Measurements from ENCODE around the gene GM2A. TPM values are rescaled to one million over a fixed set of nuclear protein-coding genes. Genes with fewer than 3 reads are reported as not detected.

Gene GM2A
- total and polyA plus RNA-seq, 9 of the 15 experiments (the other 6 are each of a cell fraction or from before 2014, with no cell fraction given) = 5.8 to 36.0 (median 10.0) TPM

DNA sequence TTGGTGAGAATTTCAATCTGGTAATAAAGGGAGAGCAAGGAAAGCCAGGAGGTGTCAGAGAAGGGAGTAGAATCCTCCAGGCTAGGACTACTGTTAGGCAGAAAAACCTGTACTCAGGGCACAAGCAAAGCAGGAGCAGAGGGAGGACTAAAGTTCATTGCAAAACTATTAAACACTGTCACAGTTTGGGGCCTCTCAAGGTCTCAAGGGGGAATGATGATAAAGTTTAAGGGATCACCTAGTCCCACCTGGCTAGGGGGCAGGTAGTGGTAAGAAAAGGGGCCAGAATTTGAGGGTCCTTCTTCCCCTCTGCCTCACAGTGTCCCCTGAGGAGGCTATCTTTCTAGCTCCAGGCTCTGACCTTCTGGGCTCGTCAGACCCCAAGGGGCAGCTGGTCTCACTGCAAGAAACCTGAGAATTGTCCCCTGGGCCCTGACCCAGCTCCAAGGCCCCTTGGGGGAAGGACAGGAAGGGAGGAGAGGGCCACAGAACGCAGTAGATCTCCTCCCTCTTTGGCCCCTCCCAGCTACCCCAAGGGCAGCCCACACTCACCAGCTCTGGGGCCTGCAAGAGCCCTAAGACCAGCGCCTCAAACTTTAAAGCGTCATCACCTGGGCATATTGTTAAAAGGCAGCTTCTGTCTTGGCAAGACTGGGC lies 30.1 kb upstream of the GM2A start:
- ChIA-PET POLR2A (interaction anchor here (0.5 to 1.7 kb wide), 4 partner anchors 9 to 100 kb away, joined by 3 to 14 read pairs (median 3); no protein-coding TSS in a partner anchor), CTCF (ENCODE audit: low intra/inter-chr PET ratio) (no interaction called here)
- Histone ChIP-seq H3K27ac (ENCODE audit: extremely low read depth, low read depth, low read length) (peak overlapping the region; percentile 12; the same call in 1 of the 3 replicates), H3K4me1 (replicated peaks in 1 of 2; ENCODE audit: control insufficient read depth in 2 of 2, insufficient read depth in 2 of 2, low read length in 2 of 2) (peaks cover 19 to 24% of the 10 kb centered on the region in 2 experiments; a peak in 4 of 5 replicates), H3K9me3 (replicated peaks; ENCODE audit: control insufficient read depth, insufficient read depth, low read depth, low read length) (no peaks in the 10 kb centered on the region), H3K4me2 (ENCODE audit: insufficient read depth, low read length) (peak overlapping the region; percentile 81), H3K4me3 (peak overlapping the region; percentile 87), H3K9ac (ENCODE audit: insufficient read depth in 1 of 2, low read depth in 2 of 2, low read length in 2 of 2) (peak overlapping the region; percentile 65 to 92; a peak in 2 of 4 replicates), H3K27me3 (ENCODE audit: control insufficient read depth in 2 of 2, insufficient read depth in 2 of 2, low read length in 2 of 2) (no peaks in the 10 kb centered on the region), H3K79me2 (ENCODE audit: control insufficient read depth, insufficient read depth, low read length) (no peaks in the 10 kb centered on the region; the same call in 2 of the 3 replicates), H2AFZ (ENCODE audit: low read depth, low read length) (peak overlapping the region; percentile 86), H3K9me1 (ENCODE audit: control insufficient read depth, insufficient read depth, low read length) (no peaks in the 10 kb centered on the region), H4K20me1 (replicated peaks; ENCODE audit: control insufficient read depth, insufficient read depth, low read length) (no peaks in the 10 kb centered on the region), H3K36me3 (ENCODE audit: control insufficient read depth, insufficient read depth, low read length) (no peaks in the 10 kb centered on the region)
- ATAC-seq = peak; percentile 72
- FAIRE-seq = no peak
- in situ Hi-C loops (cut with MboI) = no loop called here
- WGBS (ENCODE audit: insufficient coverage, low coverage, missing lambda C conversion rate) = 8% methylated on average over 3 of the region's 4 CpGs
- peak; percentile 44 to 68 (median 54) for DNase-seq (ENCODE audit: extremely low read depth in 1 of 4, low spot score in 3 of 4)
- TSS peak; percentile 37 for BruUV-seq (replicated peaks)
- intact Hi-C loops (cut with micrococcal nuclease) = no loop called here
- TF ChIP-seq, protein P1, sequence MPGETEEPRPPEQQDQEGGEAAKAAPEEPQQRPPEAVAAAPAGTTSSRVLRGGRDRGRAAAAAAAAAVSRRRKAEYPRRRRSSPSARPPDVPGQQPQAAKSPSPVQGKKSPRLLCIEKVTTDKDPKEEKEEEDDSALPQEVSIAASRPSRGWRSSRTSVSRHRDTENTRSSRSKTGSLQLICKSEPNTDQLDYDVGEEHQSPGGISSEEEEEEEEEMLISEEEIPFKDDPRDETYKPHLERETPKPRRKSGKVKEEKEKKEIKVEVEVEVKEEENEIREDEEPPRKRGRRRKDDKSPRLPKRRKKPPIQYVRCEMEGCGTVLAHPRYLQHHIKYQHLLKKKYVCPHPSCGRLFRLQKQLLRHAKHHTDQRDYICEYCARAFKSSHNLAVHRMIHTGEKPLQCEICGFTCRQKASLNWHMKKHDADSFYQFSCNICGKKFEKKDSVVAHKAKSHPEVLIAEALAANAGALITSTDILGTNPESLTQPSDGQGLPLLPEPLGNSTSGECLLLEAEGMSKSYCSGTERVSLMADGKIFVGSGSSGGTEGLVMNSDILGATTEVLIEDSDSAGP (CRISPR knock-in tag; IDR thresholded peaks at IDR 0.05) = no peak
- TF ChIP-seq, protein P2, sequence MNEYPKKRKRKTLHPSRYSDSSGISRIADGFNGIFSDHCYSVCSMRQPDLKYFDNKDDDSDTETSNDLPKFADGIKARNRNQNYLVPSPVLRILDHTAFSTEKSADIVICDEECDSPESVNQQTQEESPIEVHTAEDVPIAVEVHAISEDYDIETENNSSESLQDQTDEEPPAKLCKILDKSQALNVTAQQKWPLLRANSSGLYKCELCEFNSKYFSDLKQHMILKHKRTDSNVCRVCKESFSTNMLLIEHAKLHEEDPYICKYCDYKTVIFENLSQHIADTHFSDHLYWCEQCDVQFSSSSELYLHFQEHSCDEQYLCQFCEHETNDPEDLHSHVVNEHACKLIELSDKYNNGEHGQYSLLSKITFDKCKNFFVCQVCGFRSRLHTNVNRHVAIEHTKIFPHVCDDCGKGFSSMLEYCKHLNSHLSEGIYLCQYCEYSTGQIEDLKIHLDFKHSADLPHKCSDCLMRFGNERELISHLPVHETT (CRISPR knock-in tag; conservative IDR thresholded peaks at IDR 0.05 in 1 of 2, IDR thresholded peaks at IDR 0.05 in 1 of 2) = 0 out of 4 replicates have a peak, but pooled peaks of 1 of the 2 experiments have one; percentile 30
- TF ChIP-seq, protein P3, sequence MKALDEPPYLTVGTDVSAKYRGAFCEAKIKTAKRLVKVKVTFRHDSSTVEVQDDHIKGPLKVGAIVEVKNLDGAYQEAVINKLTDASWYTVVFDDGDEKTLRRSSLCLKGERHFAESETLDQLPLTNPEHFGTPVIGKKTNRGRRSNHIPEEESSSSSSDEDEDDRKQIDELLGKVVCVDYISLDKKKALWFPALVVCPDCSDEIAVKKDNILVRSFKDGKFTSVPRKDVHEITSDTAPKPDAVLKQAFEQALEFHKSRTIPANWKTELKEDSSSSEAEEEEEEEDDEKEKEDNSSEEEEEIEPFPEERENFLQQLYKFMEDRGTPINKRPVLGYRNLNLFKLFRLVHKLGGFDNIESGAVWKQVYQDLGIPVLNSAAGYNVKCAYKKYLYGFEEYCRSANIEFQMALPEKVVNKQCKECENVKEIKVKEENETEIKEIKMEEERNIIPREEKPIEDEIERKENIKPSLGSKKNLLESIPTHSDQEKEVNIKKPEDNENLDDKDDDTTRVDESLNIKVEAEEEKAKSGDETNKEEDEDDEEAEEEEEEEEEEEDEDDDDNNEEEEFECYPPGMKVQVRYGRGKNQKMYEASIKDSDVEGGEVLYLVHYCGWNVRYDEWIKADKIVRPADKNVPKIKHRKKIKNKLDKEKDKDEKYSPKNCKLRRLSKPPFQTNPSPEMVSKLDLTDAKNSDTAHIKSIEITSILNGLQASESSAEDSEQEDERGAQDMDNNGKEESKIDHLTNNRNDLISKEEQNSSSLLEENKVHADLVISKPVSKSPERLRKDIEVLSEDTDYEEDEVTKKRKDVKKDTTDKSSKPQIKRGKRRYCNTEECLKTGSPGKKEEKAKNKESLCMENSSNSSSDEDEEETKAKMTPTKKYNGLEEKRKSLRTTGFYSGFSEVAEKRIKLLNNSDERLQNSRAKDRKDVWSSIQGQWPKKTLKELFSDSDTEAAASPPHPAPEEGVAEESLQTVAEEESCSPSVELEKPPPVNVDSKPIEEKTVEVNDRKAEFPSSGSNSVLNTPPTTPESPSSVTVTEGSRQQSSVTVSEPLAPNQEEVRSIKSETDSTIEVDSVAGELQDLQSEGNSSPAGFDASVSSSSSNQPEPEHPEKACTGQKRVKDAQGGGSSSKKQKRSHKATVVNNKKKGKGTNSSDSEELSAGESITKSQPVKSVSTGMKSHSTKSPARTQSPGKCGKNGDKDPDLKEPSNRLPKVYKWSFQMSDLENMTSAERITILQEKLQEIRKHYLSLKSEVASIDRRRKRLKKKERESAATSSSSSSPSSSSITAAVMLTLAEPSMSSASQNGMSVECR (CRISPR knock-in tag; IDR thresholded peaks at IDR 0.05) = 0 out of 2 replicates have a peak, but pooled peaks have one; percentile 7
- TF ChIP-seq ETV1 (tag; conservative IDR thresholded peaks at IDR 0.05; ENCODE audit: low read depth) (peak; percentile 49), CBFB (CRISPR knock-in tag; IDR thresholded peaks at IDR 0.05) (0 out of 2 replicates have a peak, but pooled peaks have one; percentile 15), ZNF263 (CRISPR knock-in tag; IDR thresholded peaks at IDR 0.05; ENCODE audit: borderline replicate concordance) (0 out of 2 replicates have a peak, but pooled peaks have one; percentile 35)
- TF ChIP-seq, protein P4, sequence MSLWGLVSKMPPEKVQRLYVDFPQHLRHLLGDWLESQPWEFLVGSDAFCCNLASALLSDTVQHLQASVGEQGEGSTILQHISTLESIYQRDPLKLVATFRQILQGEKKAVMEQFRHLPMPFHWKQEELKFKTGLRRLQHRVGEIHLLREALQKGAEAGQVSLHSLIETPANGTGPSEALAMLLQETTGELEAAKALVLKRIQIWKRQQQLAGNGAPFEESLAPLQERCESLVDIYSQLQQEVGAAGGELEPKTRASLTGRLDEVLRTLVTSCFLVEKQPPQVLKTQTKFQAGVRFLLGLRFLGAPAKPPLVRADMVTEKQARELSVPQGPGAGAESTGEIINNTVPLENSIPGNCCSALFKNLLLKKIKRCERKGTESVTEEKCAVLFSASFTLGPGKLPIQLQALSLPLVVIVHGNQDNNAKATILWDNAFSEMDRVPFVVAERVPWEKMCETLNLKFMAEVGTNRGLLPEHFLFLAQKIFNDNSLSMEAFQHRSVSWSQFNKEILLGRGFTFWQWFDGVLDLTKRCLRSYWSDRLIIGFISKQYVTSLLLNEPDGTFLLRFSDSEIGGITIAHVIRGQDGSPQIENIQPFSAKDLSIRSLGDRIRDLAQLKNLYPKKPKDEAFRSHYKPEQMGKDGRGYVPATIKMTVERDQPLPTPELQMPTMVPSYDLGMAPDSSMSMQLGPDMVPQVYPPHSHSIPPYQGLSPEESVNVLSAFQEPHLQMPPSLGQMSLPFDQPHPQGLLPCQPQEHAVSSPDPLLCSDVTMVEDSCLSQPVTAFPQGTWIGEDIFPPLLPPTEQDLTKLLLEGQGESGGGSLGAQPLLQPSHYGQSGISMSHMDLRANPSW (CRISPR knock-in tag; IDR thresholded peaks at IDR 0.05) = no peak
